Measurements from ENCODE around the gene VPS37C.
A peak's percentile ranks its signal among the peaks of the same experiment; 100 is the strongest.
"Not testable (repeated sequence)": the region's sequence is repeated elsewhere in the genome, so short reads cannot be mapped to it uniquely, and the experiment has no call there.

Gene VPS37C

GRCh38 chr11:61161190-61162091, at the start of gene VPS37C:
TSS of gene VPS37C (minus strand) at chr11:61161426. CDS start at chr11:61138829, 22,597 bp downstream.
- DNase-seq (ENCODE audit: low read depth) = peak; percentile 86

GRCh38 chr11:61210629-61211028, 49.4 kb upstream of the VPS37C start:
- DNase-seq (ENCODE audit: low read depth) = not testable (repeated sequence)

- DNase-seq (ENCODE audit: low read depth) = not testable (repeated sequence)
These were observed 46.5 kb upstream of the VPS37C start for GRCh38 chr11:61207636-61208310.

- not testable (repeated sequence) for DNase-seq (ENCODE audit: low read depth)
These were observed 43.4 kb upstream of the VPS37C start for GRCh38 chr11:61204502-61205059.

- DNase-seq (ENCODE audit: low read depth) = not testable (repeated sequence)
These were observed 42.6 kb upstream of the VPS37C start for GRCh38 chr11:61203873-61204272.

GRCh38 chr11:61202950-61203746, 41.9 kb upstream of the VPS37C start, which contains the start of gene PGA3:
TSS of gene PGA3 (plus strand) at chr11:61203515. CDS start at chr11:61203565, 50 bp downstream.
- DNase-seq (ENCODE audit: low read depth) = not testable (repeated sequence)

GRCh38 chr11:61201476-61201875, 40.2 kb upstream of the VPS37C start:
- no peak for DNase-seq (ENCODE audit: low read depth)

GRCh38 chr11:61198948-61199523, 37.8 kb upstream of the VPS37C start:
- no peak for DNase-seq (ENCODE audit: low read depth)

- DNase-seq (ENCODE audit: low read depth) = no peak
These were observed 37.1 kb upstream of the VPS37C start for GRCh38 chr11:61198361-61198760.

- no peak for DNase-seq (ENCODE audit: low read depth)
These were observed 34.5 kb upstream of the VPS37C start for GRCh38 chr11:61195719-61196118.

GRCh38 chr11:61194981-61195695, 33.9 kb upstream of the VPS37C start:
- no peak for DNase-seq (ENCODE audit: low read depth)

- no peak for DNase-seq (ENCODE audit: low read depth)
These were observed 33.0 kb upstream of the VPS37C start for GRCh38 chr11:61194169-61194671.

- no peak for DNase-seq (ENCODE audit: low read depth)
These were observed 32.4 kb upstream of the VPS37C start for GRCh38 chr11:61193596-61193995.

- no peak for DNase-seq (ENCODE audit: low read depth)
These were observed 28.7 kb upstream of the VPS37C start for GRCh38 chr11:61189933-61190332.

GRCh38 chr11:61187505-61188130, 26.4 kb upstream of the VPS37C start:
- peak; percentile 66 for DNase-seq (ENCODE audit: low read depth)

GRCh38 chr11:61186504-61186903, 25.3 kb upstream of the VPS37C start:
- DNase-seq (ENCODE audit: low read depth) = no peak

GRCh38 chr11:61183645-61184044, 22.4 kb upstream of the VPS37C start:
- no peak for DNase-seq (ENCODE audit: low read depth)

- DNase-seq (ENCODE audit: low read depth) = no peak
These were observed 20.3 kb upstream of the VPS37C start for GRCh38 chr11:61181489-61181888.

- DNase-seq (ENCODE audit: low read depth) = not testable (repeated sequence)
These were observed 19.0 kb upstream of the VPS37C start for GRCh38 chr11:61180205-61180604.

- no peak for DNase-seq (ENCODE audit: low read depth)
These were observed 15.2 kb upstream of the VPS37C start for GRCh38 chr11:61176446-61176845.
